Measurements from ENCODE around the gene GRAMD4. TPM values are rescaled to one million over a fixed set of nuclear protein-coding genes. Genes with fewer than 3 reads are reported as not detected.

GRAMD4 gene
- polyA plus RNA-seq, 2 of the 4 experiments (the other 2 are of a cell fraction) = 7.7 to 13.1 TPM

GRCh38 chr22:46594947-46595298 is 25.3 kb upstream of the GRAMD4 start:
- CTCF ChIA-PET = no interaction called here
- POLR2A ChIA-PET = no interaction called here
- FAIRE-seq (no peak), ATAC-seq (no peak), DNase-seq (ENCODE audit: low read depth in 1 of 2, low spot score in 1 of 2) (no peak)
- H3K4me1 ChIP-seq = no peaks in the 10 kb centered on the region
- TF ChIP-seq TFCP2L1 (CRISPR knock-in tag; IDR thresholded peaks at IDR 0.05) = no peak
- TF ChIP-seq GATA3 (IDR thresholded peaks at IDR 0.05; ENCODE audit: borderline replicate concordance) = no peak
- no peak for TF ChIP-seq RAD21 (conservative IDR thresholded peaks at IDR 0.05 in 1 of 2, IDR thresholded peaks at IDR 0.05 in 1 of 2)
- no peak for TF ChIP-seq REST (IDR thresholded peaks at IDR 0.05)
- TF ChIP-seq MAFK (IDR thresholded peaks at IDR 0.05; ENCODE audit: partially characterized antibody) = no peak
- no peak for TF ChIP-seq HDAC2 (IDR thresholded peaks at IDR 0.05)
- TF ChIP-seq ATOH8 (CRISPR knock-in tag; IDR thresholded peaks at IDR 0.05; ENCODE audit: low read depth) = no peak
- TF ChIP-seq CBX8 (IDR thresholded peaks at IDR 0.05) = no peak
- 89% methylated on average over 10 of the region's 17 CpGs for WGBS (ENCODE audit: missing lambda C conversion rate)
- H3K4me2 ChIP-seq = no peak overlapping the region
- no peak overlapping the region for H3K4me3 ChIP-seq
- no peaks in the 10 kb centered on the region for H3K9me3 ChIP-seq
- no peak overlapping the region for H3K27ac ChIP-seq

- H3K27ac ChIP-seq = no peak overlapping the region
- H3K4me1 ChIP-seq = no peaks in the 10 kb centered on the region
- FAIRE-seq (no peak), ATAC-seq (no peak), DNase-seq (ENCODE audit: low read depth in 1 of 2, low spot score in 1 of 2) (no peak)
- CTCF ChIA-PET = no interaction called here
- H3K4me2 ChIP-seq = no peak overlapping the region
- WGBS (ENCODE audit: missing lambda C conversion rate) = 88% methylated on average over 2 of the region's 8 CpGs
- POLR2A ChIA-PET = no interaction called here
- no peaks in the 10 kb centered on the region for H3K9me3 ChIP-seq
- no peak overlapping the region for H3K4me3 ChIP-seq
- no peak for TF ChIP-seq NPAS2 (CRISPR knock-in tag; IDR thresholded peaks at IDR 0.05; ENCODE audit: borderline replicate concordance)
- TF ChIP-seq PHF8 (IDR thresholded peaks at IDR 0.05; ENCODE audit: borderline replicate concordance, low read depth) = no peak
- no peak for TF ChIP-seq E2F6 (IDR thresholded peaks at IDR 0.05; ENCODE audit: borderline replicate concordance, low read depth)
- TF ChIP-seq HES2 (IDR thresholded peaks at IDR 0.05) = no peak
- TF ChIP-seq CBX2 (IDR thresholded peaks at IDR 0.05; ENCODE audit: borderline replicate concordance, low read depth) = no peak
- TF ChIP-seq HOXA7 (CRISPR knock-in tag; IDR thresholded peaks at IDR 0.05) = no peak
- no peak for TF ChIP-seq POLR2AphosphoS2 (conservative IDR thresholded peaks at IDR 0.05; ENCODE audit: low read length)
- TF ChIP-seq FOSB (CRISPR knock-in tag; IDR thresholded peaks at IDR 0.05) = no peak
- TF ChIP-seq CTCF (IDR thresholded peaks at IDR 0.05) = no peak
- no peak for TF ChIP-seq NFE2L2 (conservative IDR thresholded peaks at IDR 0.05; ENCODE audit: low read length)
- TF ChIP-seq CEBPB (IDR thresholded peaks at IDR 0.05) = no peak
- TF ChIP-seq HMGXB4 (CRISPR knock-in tag; IDR thresholded peaks at IDR 0.05; ENCODE audit: borderline replicate concordance) = no peak
- TF ChIP-seq BHLHE40 (IDR thresholded peaks at IDR 0.05; ENCODE audit: low read depth, low read length) = no peak
- no peak for TF ChIP-seq JUN (IDR thresholded peaks at IDR 0.05)
- no peak for TF ChIP-seq FOXS1 (CRISPR knock-in tag; IDR thresholded peaks at IDR 0.05)
- TF ChIP-seq ATOH8 (CRISPR knock-in tag; IDR thresholded peaks at IDR 0.05; ENCODE audit: low read depth) = no peak
- no peak for TF ChIP-seq TFCP2L1 (CRISPR knock-in tag; IDR thresholded peaks at IDR 0.05)
Measured at GRCh38 chr22:46595545-46595944, 24.6 kb upstream of the GRAMD4 start.
